ENCODE results near the gene ABCA10.

Gene ABCA10

DNA sequence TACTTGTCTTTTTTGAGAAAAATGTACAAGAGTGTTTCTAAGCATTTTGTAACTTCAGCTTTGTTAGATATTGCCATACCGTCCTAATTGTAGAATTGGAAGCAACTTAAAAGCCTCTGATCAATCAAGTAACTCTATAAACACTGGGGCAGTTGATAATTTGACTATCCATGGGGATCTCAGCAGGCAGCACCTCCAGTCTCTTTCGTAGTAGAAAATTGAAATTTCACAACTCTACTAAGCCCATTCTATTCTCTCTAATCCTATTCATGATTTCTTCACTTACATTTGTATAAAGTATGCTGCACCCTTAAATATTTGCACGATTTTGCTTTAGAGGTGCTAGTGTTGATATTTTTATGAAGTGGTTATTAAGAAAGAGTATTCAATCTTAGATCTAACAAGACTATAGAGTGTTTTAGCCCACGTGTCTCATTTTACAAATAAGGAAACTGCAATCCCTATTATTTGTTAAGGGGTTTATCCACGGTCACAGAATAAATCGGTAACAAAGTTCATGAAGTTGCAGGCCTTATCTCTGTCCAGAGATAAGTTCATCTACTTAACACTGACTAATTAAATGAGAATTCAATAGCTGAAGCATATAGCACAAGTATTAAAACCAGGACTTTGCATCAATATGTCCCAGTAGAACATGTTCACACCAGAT is 97.9 kb downstream of the ABCA10 start:
- TF ChIP-seq FOXM1 (IDR thresholded peaks at IDR 0.05; ENCODE audit: borderline replicate concordance, low read depth) (no peak), EGR1 (IDR thresholded peaks at IDR 0.05) (no peak), YY1 (IDR thresholded peaks at IDR 0.05; ENCODE audit: low read depth) (no peak)

DNA sequence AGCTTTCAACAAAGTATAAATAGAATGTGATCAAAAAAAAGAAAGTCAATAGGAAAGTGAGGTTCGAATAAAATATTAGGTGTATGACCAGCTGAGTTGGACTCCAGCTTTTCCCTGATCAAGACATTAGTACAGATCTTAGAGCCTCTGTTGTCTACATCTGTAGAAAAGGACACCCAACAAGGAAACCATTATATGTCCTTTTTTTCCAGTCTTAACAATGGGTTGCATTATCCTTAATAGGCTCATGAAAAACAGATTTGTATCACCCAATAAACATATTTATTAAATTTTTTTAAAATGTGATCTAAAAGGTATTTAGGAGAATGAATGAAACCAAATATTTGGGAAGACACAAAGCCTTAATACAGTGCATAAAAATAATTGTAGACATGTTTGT is 105.0 kb downstream of the ABCA10 start:
- TF ChIP-seq, protein P1, sequence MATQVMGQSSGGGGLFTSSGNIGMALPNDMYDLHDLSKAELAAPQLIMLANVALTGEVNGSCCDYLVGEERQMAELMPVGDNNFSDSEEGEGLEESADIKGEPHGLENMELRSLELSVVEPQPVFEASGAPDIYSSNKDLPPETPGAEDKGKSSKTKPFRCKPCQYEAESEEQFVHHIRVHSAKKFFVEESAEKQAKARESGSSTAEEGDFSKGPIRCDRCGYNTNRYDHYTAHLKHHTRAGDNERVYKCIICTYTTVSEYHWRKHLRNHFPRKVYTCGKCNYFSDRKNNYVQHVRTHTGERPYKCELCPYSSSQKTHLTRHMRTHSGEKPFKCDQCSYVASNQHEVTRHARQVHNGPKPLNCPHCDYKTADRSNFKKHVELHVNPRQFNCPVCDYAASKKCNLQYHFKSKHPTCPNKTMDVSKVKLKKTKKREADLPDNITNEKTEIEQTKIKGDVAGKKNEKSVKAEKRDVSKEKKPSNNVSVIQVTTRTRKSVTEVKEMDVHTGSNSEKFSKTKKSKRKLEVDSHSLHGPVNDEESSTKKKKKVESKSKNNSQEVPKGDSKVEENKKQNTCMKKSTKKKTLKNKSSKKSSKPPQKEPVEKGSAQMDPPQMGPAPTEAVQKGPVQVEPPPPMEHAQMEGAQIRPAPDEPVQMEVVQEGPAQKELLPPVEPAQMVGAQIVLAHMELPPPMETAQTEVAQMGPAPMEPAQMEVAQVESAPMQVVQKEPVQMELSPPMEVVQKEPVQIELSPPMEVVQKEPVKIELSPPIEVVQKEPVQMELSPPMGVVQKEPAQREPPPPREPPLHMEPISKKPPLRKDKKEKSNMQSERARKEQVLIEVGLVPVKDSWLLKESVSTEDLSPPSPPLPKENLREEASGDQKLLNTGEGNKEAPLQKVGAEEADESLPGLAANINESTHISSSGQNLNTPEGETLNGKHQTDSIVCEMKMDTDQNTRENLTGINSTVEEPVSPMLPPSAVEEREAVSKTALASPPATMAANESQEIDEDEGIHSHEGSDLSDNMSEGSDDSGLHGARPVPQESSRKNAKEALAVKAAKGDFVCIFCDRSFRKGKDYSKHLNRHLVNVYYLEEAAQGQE (IDR thresholded peaks at IDR 0.05; ENCODE audit: low read depth) = no peak
- TF ChIP-seq TEAD4 (IDR thresholded peaks at IDR 0.05) = no peak
- TF ChIP-seq, protein P2, sequence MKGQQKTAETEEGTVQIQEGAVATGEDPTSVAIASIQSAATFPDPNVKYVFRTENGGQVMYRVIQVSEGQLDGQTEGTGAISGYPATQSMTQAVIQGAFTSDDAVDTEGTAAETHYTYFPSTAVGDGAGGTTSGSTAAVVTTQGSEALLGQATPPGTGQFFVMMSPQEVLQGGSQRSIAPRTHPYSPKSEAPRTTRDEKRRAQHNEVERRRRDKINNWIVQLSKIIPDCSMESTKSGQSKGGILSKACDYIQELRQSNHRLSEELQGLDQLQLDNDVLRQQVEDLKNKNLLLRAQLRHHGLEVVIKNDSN (IDR thresholded peaks at IDR 0.05) = no peak
- TF ChIP-seq EP300 (IDR thresholded peaks at IDR 0.05; ENCODE audit: borderline replicate concordance) = no peak
- no peak for TF ChIP-seq CEBPB (IDR thresholded peaks at IDR 0.05)
- no peak for TF ChIP-seq NFIC (IDR thresholded peaks at IDR 0.05)

DNA sequence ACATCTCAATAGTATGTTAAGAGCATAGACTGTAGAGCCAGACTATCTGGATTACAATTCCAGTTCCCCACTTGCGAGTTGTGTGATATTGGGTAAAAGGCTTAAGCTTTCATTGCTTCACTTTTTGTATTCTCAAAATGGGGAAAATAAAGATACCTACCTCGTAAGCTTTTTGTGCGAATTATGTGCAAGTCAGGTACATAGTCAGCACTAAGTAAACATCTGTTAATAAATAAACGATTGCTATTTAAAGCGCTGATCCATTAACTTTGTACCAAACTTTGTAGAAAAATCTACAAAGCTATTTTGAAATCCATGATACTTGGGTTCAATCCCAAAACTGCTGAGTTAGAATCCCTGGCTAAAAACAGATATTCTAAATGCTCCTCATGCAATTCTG is 106.6 kb downstream of the ABCA10 start:
- TF ChIP-seq EGR1 (IDR thresholded peaks at IDR 0.05) (no peak), TCF12 (IDR thresholded peaks at IDR 0.05; ENCODE audit: low read depth) (no peak), NFIC (IDR thresholded peaks at IDR 0.05) (no peak), YY1 (IDR thresholded peaks at IDR 0.05; ENCODE audit: low read depth) (no peak), ZBTB7A (IDR thresholded peaks at IDR 0.05; ENCODE audit: low read depth) (no peak), EP300 (IDR thresholded peaks at IDR 0.05; ENCODE audit: borderline replicate concordance) (no peak), CEBPB (IDR thresholded peaks at IDR 0.05) (no peak), TAF1 (IDR thresholded peaks at IDR 0.05; ENCODE audit: low read depth) (no peak), RAD21 (IDR thresholded peaks at IDR 0.05; ENCODE audit: low read depth) (no peak), CREB1 (IDR thresholded peaks at IDR 0.05; ENCODE audit: low read depth) (no peak), TEAD4 (IDR thresholded peaks at IDR 0.05) (no peak), FOXM1 (IDR thresholded peaks at IDR 0.05; ENCODE audit: borderline replicate concordance, low read depth) (no peak)
- TF ChIP-seq, protein P1 (IDR thresholded peaks at IDR 0.05; ENCODE audit: low read depth) = no peak
- TF ChIP-seq, protein P3, sequence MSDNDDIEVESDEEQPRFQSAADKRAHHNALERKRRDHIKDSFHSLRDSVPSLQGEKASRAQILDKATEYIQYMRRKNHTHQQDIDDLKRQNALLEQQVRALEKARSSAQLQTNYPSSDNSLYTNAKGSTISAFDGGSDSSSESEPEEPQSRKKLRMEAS (IDR thresholded peaks at IDR 0.05) = no peak
- TF ChIP-seq, protein P2 (IDR thresholded peaks at IDR 0.05) = no peak

DNA sequence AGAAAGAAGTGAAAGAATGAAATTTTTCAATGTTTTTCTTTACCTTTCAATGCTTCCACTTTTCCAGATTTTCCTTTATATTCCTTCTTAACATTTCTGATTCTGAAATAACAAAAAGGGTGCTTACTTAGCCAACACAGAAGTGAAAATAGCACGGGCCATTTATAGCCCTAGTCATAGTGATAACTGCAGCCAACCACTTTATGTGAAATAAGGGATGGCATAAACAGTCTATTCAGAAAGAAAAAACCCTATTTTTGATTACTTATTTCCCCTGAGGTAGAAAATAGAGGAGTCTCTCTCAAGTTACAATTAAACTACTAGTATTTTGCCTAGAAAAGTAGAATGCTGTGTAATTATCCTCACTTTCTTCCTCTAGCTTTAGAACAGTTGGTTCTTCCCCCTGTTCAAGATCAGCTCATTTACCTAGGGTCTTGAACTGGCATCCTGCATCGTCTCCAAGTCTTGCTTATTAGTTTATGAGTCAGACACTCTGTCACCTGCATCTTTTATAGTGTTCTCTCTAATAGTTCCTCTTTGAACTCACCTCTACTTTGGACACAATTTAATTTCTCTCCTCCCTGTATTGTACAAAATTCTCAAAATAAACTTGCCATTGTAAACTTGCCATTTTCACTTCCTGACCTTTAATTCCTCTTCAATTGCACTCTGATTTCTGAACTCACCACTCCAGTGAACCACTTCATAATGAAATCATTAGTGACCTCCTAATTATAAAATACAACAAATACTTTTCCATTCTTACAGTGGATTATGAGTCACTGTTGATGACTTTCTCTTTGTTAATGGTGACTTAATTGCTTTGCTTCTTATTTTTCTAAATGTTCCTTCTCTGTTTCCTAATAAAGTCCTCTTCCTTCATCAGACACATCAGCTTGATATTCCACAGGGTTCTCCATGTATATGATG is 110.5 kb downstream of the ABCA10 start:
- no peak for TF ChIP-seq RAD21 (IDR thresholded peaks at IDR 0.05; ENCODE audit: low read depth)
- no peak for TF ChIP-seq FOXM1 (IDR thresholded peaks at IDR 0.05; ENCODE audit: borderline replicate concordance, low read depth)
- TF ChIP-seq, protein P2 (IDR thresholded peaks at IDR 0.05) = no peak
- no peak for TF ChIP-seq TEAD4 (IDR thresholded peaks at IDR 0.05)
- TF ChIP-seq TCF12 (IDR thresholded peaks at IDR 0.05; ENCODE audit: low read depth) = no peak
- TF ChIP-seq, protein P1 (IDR thresholded peaks at IDR 0.05; ENCODE audit: low read depth) = no peak
- TF ChIP-seq, protein P3 (IDR thresholded peaks at IDR 0.05) = no peak
- TF ChIP-seq TAF1 (IDR thresholded peaks at IDR 0.05; ENCODE audit: low read depth) = no peak
- TF ChIP-seq CEBPB (IDR thresholded peaks at IDR 0.05) = no peak
- TF ChIP-seq EP300 (IDR thresholded peaks at IDR 0.05; ENCODE audit: borderline replicate concordance) = no peak
- no peak for TF ChIP-seq YY1 (IDR thresholded peaks at IDR 0.05; ENCODE audit: low read depth)
- no peak for TF ChIP-seq ZBTB7A (IDR thresholded peaks at IDR 0.05; ENCODE audit: low read depth)
- TF ChIP-seq CREB1 (IDR thresholded peaks at IDR 0.05; ENCODE audit: low read depth) = no peak
- no peak for TF ChIP-seq EGR1 (IDR thresholded peaks at IDR 0.05)

Measured in Ishikawa (cell line).